HG03045 (cell line): ENCODE results near the gene TMEM92.
"Not testable (repeated sequence)": the region's sequence is repeated elsewhere in the genome, so short reads cannot be mapped to it uniquely, and the experiment has no call there.

Experiments used
- ATAC-seq: cut with Tn5 transposase; IDR thresholded peaks from one replicate; pipeline ENCODE4 v1.9.1; 2021; ENCODE audit warnings: mild to moderate bottlenecking, moderate library complexity; ENCODE audit not compliant: unreplicated experiment

Gene TMEM92

GRCh38 chr17:50262001-50262794, 12.1 kb upstream of the TMEM92 start:
- ATAC-seq: no peak

GRCh38 chr17:50263331-50264262, 10.7 kb upstream of the TMEM92 start:
- ATAC-seq: no peak

- ATAC-seq: no peak
Observed at GRCh38 chr17:50264263-50265113, 9.8 kb upstream of the TMEM92 start.

GRCh38 chr17:50265212-50265611, 9.1 kb upstream of the TMEM92 start:
- no peak for ATAC-seq

- no peak for ATAC-seq
Observed at GRCh38 chr17:50265690-50266315, 8.5 kb upstream of the TMEM92 start.

GRCh38 chr17:50266384-50267073, 7.7 kb upstream of the TMEM92 start:
- no peak for ATAC-seq

- no peak for ATAC-seq
Observed at GRCh38 chr17:50267074-50267841, 7.0 kb upstream of the TMEM92 start.

GRCh38 chr17:50268026-50268425, 6.2 kb upstream of the TMEM92 start:
- ATAC-seq: no peak

- ATAC-seq: no peak
Observed at GRCh38 chr17:50268743-50269275, 5.5 kb upstream of the TMEM92 start.

- ATAC-seq: no peak
Observed at GRCh38 chr17:50269477-50270434, 4.5 kb upstream of the TMEM92 start.

- no peak for ATAC-seq
Observed at GRCh38 chr17:50270435-50271362, 3.6 kb upstream of the TMEM92 start.

- ATAC-seq: not testable (repeated sequence)
Observed at GRCh38 chr17:50271363-50271750, 2.9 kb upstream of the TMEM92 start.

GRCh38 chr17:50272246-50272645, 2.0 kb upstream of the TMEM92 start:
- no peak for ATAC-seq

GRCh38 chr17:50272711-50273653, 1.3 kb upstream of the TMEM92 start:
- no peak for ATAC-seq

- no peak for ATAC-seq
Observed at GRCh38 chr17:50273654-50274040, 619 bp upstream of the TMEM92 start.

- no peak for ATAC-seq
Observed at GRCh38 chr17:50274897-50275221, 593 bp downstream of the TMEM92 start.
